OCI-M2 (cell line): ENCODE data around the gene CPLX3.

Experiments used
- DNase-seq: peaks from one replicate; lab custom pipeline; 2025; ENCODE audit not compliant: unreplicated experiment; lab: John Stamatoyannopoulos, UW

Gene CPLX3

GRCh38 chr15:74827614-74828013, 1.2 kb downstream of the CPLX3 start:
- DNase-seq = no peak

- DNase-seq = no peak
Observed at GRCh38 chr15:74828835-74829234, 2.4 kb downstream of the CPLX3 start.

GRCh38 chr15:74829486-74829885, 3.1 kb downstream of the CPLX3 start:
- DNase-seq = no peak

GRCh38 chr15:74829991-74830390, 3.6 kb downstream of the CPLX3 start:
- no peak for DNase-seq

GRCh38 chr15:74830868-74831267, 4.4 kb downstream of the CPLX3 start:
- no peak for DNase-seq

GRCh38 chr15:74831813-74832495, 5.5 kb downstream of the CPLX3 start:
- DNase-seq = no peak

GRCh38 chr15:74832826-74833225, 6.4 kb downstream of the CPLX3 start:
- no peak for DNase-seq

GRCh38 chr15:74833376-74834107, 7.1 kb downstream of the CPLX3 start:
- DNase-seq = no peak

GRCh38 chr15:74835312-74835823, 8.9 kb downstream of the CPLX3 start:
- no peak for DNase-seq

- no peak for DNase-seq
Observed at GRCh38 chr15:74836846-74837245, 10.4 kb downstream of the CPLX3 start.

- no peak for DNase-seq
Observed at GRCh38 chr15:74837482-74838136, 11.2 kb downstream of the CPLX3 start.

GRCh38 chr15:74838137-74838516, 11.7 kb downstream of the CPLX3 start:
- DNase-seq = no peak

- no peak for DNase-seq
Observed at GRCh38 chr15:74838746-74839525, 12.5 kb downstream of the CPLX3 start.

- DNase-seq = no peak
Observed at GRCh38 chr15:74839526-74840395, 13.3 kb downstream of the CPLX3 start.

- no peak for DNase-seq
Observed at GRCh38 chr15:74840851-74841775, 14.7 kb downstream of the CPLX3 start.

GRCh38 chr15:74841891-74842373, 15.5 kb downstream of the CPLX3 start:
- no peak for DNase-seq

GRCh38 chr15:74842581-74843444, 16.4 kb downstream of the CPLX3 start, which contains the start of gene ULK3:
Gene ULK3 (minus strand): TSS chr15:74843156. CDS start chr15:74843105, 51 bp downstream.
- DNase-seq = no peak

GRCh38 chr15:74843445-74843828, 17.0 kb downstream of the CPLX3 start:
- no peak for DNase-seq
